Osteoblast (primary cell): ENCODE measurements around the gene MOBP. TPM values are rescaled to one million over a fixed set of nuclear protein-coding genes. Genes with fewer than 3 reads are reported as not detected.

ENCODE experiments used
- DNase-seq: peaks from one replicate; pipeline ENCODE4 v3.0.0; 2011; ENCODE audit warnings: low spot score, mixed read lengths; ENCODE audit not compliant: insufficient read length; ENCODE audit errors: missing footprints
- H2AFZ ChIP-seq: 2 replicates; pipeline ENCODE4 v1.6.0; 2011; ENCODE audit warnings: mild to moderate bottlenecking, low read length
- H3K27ac ChIP-seq: 2 replicates; pipeline ENCODE4 v1.5.1; 2011; ENCODE audit warnings: mild to moderate bottlenecking, low read depth, low read length, moderate library complexity
- H3K27me3 ChIP-seq: 2 replicates; pipeline ENCODE4 v1.6.0; 2012; ENCODE audit warnings: mild to moderate bottlenecking, control low read depth, inconsistent platforms, low read length, moderate library complexity; ENCODE audit not compliant: insufficient read depth
- H3K36me3 ChIP-seq: 2 replicates; pipeline ENCODE4 v1.5.1; 2011; ENCODE audit warnings: mild to moderate bottlenecking, low read length, control low read depth, moderate library complexity; ENCODE audit not compliant: insufficient read depth
- H3K4me1 ChIP-seq: 2 replicates; pipeline ENCODE4 v1.5.1; 2011; ENCODE audit warnings: mild to moderate bottlenecking, low read length, control low read depth, moderate library complexity; ENCODE audit not compliant: insufficient read depth
- H3K4me2 ChIP-seq: 2 replicates; pipeline ENCODE4 v1.6.0; 2011; ENCODE audit warnings: mild to moderate bottlenecking, low read length; ENCODE audit not compliant: insufficient read depth
- H3K4me3 ChIP-seq: fragments of 200-600 bp; sonication (generic); 3 replicates; pipeline ENCODE4 v1.5.1; 2012; ENCODE audit warnings: mild to moderate bottlenecking, low read length, inconsistent platforms; ENCODE audit not compliant: insufficient read depth
- H3K79me2 ChIP-seq: 2 replicates; pipeline ENCODE4 v1.6.0; 2012; ENCODE audit warnings: mild to moderate bottlenecking, low read length, control low read depth, inconsistent platforms; ENCODE audit not compliant: insufficient read depth
- H3K9me3 ChIP-seq: 2 replicates; pipeline ENCODE4 v1.5.1; 2011; ENCODE audit warnings: low read depth, low read length, control low read depth
- H4K20me1 ChIP-seq: 2 replicates; pipeline ENCODE4 v1.6.0; 2012; ENCODE audit warnings: mild to moderate bottlenecking, low read length, control low read depth; ENCODE audit not compliant: insufficient read depth
- total RNA-seq: library from RNA; depleted of rRNA; stranded (reverse); fragments of >200 nt; gene quantifications from 2 replicates; pipeline ENCODE4 v1.2.3, GENCODE V29; 2012
- TF ChIP-seq, protein P1 (sequence below): IDR thresholded peaks from 2 replicates; pipeline ENCODE4 v1.5.1; 2011; ENCODE audit warnings: mild to moderate bottlenecking, low read depth, low read length, moderate library complexity; ENCODE audit errors: extremely low read depth

The MOBP gene
- total RNA-seq, 1 donor, result not detected

DNA sequence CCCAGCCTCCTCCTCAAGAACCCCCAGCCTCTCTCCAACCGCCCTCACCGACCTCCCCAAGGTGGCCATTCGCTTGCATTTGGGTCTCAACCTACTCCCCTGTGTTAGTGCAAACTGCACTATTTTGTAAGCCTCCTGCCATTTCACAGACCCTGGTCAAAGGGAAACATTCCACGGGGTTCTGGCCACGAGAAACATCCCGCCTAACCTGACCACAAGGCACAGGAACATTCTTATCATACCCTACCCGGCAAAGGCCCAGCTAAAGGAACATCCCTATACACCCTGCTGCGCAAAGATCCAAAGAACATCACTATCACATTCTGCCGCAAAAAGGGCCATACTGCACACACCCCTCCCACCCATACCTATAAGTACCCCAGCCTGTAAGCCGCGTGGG is 38.0 kb upstream of the MOBP start:
- TF ChIP-seq, protein P1, sequence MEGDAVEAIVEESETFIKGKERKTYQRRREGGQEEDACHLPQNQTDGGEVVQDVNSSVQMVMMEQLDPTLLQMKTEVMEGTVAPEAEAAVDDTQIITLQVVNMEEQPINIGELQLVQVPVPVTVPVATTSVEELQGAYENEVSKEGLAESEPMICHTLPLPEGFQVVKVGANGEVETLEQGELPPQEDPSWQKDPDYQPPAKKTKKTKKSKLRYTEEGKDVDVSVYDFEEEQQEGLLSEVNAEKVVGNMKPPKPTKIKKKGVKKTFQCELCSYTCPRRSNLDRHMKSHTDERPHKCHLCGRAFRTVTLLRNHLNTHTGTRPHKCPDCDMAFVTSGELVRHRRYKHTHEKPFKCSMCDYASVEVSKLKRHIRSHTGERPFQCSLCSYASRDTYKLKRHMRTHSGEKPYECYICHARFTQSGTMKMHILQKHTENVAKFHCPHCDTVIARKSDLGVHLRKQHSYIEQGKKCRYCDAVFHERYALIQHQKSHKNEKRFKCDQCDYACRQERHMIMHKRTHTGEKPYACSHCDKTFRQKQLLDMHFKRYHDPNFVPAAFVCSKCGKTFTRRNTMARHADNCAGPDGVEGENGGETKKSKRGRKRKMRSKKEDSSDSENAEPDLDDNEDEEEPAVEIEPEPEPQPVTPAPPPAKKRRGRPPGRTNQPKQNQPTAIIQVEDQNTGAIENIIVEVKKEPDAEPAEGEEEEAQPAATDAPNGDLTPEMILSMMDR, result no peak
- Histone ChIP-seq H3K36me3 (no peaks in the 10 kb centered on the region), H3K4me3 (no peak overlapping the region), H4K20me1 (no peaks in the 10 kb centered on the region), H3K4me2 (no peak overlapping the region), H2AFZ (no peak overlapping the region), H3K27ac (no peak overlapping the region), H3K27me3 (no peaks in the 10 kb centered on the region), H3K79me2 (no peaks in the 10 kb centered on the region), H3K9me3 (no peaks in the 10 kb centered on the region), H3K4me1 (peaks cover 8% of the 10 kb centered on the region)
- no peak for DNase-seq

DNA sequence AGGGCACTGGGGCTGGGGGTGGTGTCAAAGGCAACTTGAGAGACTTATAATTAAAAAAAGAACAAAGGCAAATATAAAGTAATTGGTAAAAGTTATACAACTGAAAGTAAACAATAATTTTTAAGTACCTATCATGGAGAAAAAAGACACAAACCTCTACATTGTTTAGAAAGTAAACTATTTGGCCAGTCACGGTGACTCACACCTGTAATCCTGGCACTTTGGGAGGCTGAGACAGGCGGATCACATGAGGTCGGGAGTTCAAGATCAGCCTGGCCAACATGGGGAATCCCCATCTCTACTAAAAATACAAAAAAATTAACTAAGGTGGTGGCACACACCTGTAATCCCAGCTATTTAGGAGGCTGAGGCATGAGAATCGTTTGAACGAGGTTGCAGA is 35.1 kb upstream of the MOBP start:
- H3K27ac ChIP-seq, result no peak overlapping the region
- H3K9me3 ChIP-seq, result no peaks in the 10 kb centered on the region
- H3K4me2 ChIP-seq, result no peak overlapping the region
- peaks cover 8% of the 10 kb centered on the region for H3K4me1 ChIP-seq
- H3K36me3 ChIP-seq, result no peaks in the 10 kb centered on the region
- TF ChIP-seq, protein P1, result no peak
- no peak overlapping the region for H2AFZ ChIP-seq
- H3K4me3 ChIP-seq, result no peak overlapping the region
- DNase-seq, result no peak
- no peaks in the 10 kb centered on the region for H3K79me2 ChIP-seq
- no peaks in the 10 kb centered on the region for H3K27me3 ChIP-seq
- H4K20me1 ChIP-seq, result no peaks in the 10 kb centered on the region

DNA sequence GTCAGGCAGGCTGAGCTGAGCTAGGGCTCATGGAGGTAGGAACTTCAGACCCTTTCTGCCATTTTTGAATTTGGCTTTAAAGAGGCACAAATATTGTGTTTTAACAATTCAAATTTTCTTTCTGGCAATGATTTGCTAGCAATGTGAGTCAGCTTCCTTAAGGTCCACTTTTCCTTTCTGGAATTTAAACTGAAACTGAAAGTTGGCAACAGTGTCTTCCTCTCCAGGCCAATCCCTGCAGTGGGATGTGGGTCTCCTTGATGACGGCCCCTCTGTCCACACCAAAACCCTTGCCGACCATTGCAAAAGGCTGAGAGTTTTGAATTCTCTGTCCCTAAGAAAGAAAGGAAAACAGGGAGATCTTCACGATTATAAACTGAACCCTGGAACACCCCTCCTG is 33.8 kb upstream of the MOBP start:
- no peaks in the 10 kb centered on the region for H3K79me2 ChIP-seq
- no peaks in the 10 kb centered on the region for H3K36me3 ChIP-seq
- no peaks in the 10 kb centered on the region for H3K27me3 ChIP-seq
- TF ChIP-seq, protein P1, result no peak
- DNase-seq, result peak; percentile 83
- H3K4me3 ChIP-seq, result peak overlapping the region; percentile 33
- peak overlapping the region; percentile 95 for H2AFZ ChIP-seq
- no peak overlapping the region for H3K27ac ChIP-seq
- H3K4me1 ChIP-seq, result peaks cover 8% of the 10 kb centered on the region
- H3K4me2 ChIP-seq, result peak overlapping the region; percentile 74
- H3K9me3 ChIP-seq, result no peaks in the 10 kb centered on the region
- no peaks in the 10 kb centered on the region for H4K20me1 ChIP-seq

DNA sequence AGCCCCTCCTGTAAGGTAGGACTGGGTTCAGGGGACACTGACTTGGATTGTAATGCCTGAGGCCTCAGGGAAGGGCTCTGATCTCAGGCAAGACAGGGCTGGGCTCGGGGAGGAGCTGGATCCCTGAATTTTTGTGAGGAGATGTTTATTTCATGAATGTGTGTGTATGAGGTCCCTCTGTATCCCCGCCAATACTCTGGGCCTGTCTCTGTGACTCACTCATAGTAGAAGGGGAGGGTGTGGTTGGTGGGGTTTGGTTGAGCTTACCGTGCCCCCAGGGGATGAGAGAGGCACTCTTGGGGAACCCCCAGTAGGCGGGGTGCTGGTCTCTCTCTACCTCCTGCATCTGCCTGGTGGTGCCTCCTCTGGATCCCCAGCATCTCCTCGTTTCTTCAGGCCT is 32.9 kb upstream of the MOBP start:
- H3K9me3 ChIP-seq, result no peaks in the 10 kb centered on the region
- no peaks in the 10 kb centered on the region for H3K79me2 ChIP-seq
- DNase-seq, result peak; percentile 63
- no peak overlapping the region for H3K4me3 ChIP-seq
- H3K36me3 ChIP-seq, result no peaks in the 10 kb centered on the region
- peak overlapping the region; percentile 95 for H2AFZ ChIP-seq
- H3K27me3 ChIP-seq, result no peaks in the 10 kb centered on the region
- H4K20me1 ChIP-seq, result no peaks in the 10 kb centered on the region
- H3K4me2 ChIP-seq, result no peak overlapping the region
- H3K4me1 ChIP-seq, result peaks cover 8% of the 10 kb centered on the region
- H3K27ac ChIP-seq, result no peak overlapping the region
- TF ChIP-seq, protein P1, result no peak
